MM.1S (cell line): ENCODE measurements around the gene RBMS3.

ENCODE experiments used
- CTCF ChIP-seq: fragments of 300-600 bp; sonication (generic); IDR thresholded peaks from 2 replicates; pipeline ENCODE4 v1.5.1; 2016; ENCODE audit warnings: antibody characterized with exemption, low read length, mixed read lengths
- EZH2 ChIP-seq: fragments of 300-600 bp; sonication (generic); optimal IDR thresholded peaks from 2 replicates; pipeline ENCODE3; 2017; ENCODE audit warnings: low read depth, mild to moderate bottlenecking, antibody characterized with exemption, low read length, mixed read lengths
- EZH2phosphoT487 ChIP-seq: fragments of 300-600 bp; sonication (generic); IDR thresholded peaks from 2 replicates; pipeline ENCODE4 v1.6.1; 2018; ENCODE audit warnings: antibody characterized with exemption, low read length

- TF ChIP-seq CTCF (no peak), EZH2 (no peak), EZH2phosphoT487 (no peak)
Observed at GRCh38 chr3:30017901-30018300, 737.0 kb downstream of the RBMS3 start.
